HCT116 (cell line): Measurements from ENCODE around the gene KMT5C.

Experiments used
- CBX3 ChIP-seq: IDR thresholded peaks from 2 replicates; pipeline ENCODE4 v1.6.1; 2012; ENCODE audit warnings: low read depth
- ELF1 ChIP-seq: IDR thresholded peaks from 2 replicates; pipeline ENCODE4 v1.6.1; 2012; ENCODE audit warnings: low read depth, borderline replicate concordance
- EZH2 ChIP-seq: fragments of 200-600 bp; sonication (generic); IDR thresholded peaks from 2 replicates; pipeline ENCODE4 v1.6.1; 2017; ENCODE audit warnings: antibody characterized with exemption, mixed run types
- EZH2phosphoT487 ChIP-seq: fragments of 200-600 bp; IDR thresholded peaks from 2 replicates; pipeline ENCODE4 v1.6.1; 2018; ENCODE audit warnings: antibody characterized with exemption, borderline replicate concordance
- POLR2A ChIP-seq: IDR thresholded peaks from 2 replicates; pipeline ENCODE4 v1.7.0; 2011; ENCODE audit warnings: borderline replicate concordance; ENCODE audit not compliant: insufficient read depth, insufficient read length; ENCODE audit errors: extremely low read depth
- POLR2AphosphoS5 ChIP-seq: IDR thresholded peaks from 2 replicates; pipeline ENCODE4 v1.6.1; 2011; ENCODE audit warnings: mild to moderate bottlenecking, low read depth, low read length, moderate library complexity
- TCF7L2 ChIP-seq: IDR thresholded peaks from 2 replicates; pipeline ENCODE4 v1.7.0; 2011; ENCODE audit warnings: borderline replicate concordance, inconsistent platforms; ENCODE audit not compliant: insufficient read depth, insufficient read length; ENCODE audit errors: extremely low read depth
- ZFX ChIP-seq: fragments of 450-650 bp; IDR thresholded peaks from 2 replicates; pipeline ENCODE4 v1.6.1; 2017
- TF ChIP-seq, protein P1 (sequence below), 3 experiments: fragments of 200-600 bp in 1 of 3; sonication (generic) in 1 of 3; IDR thresholded peaks in 2 of 3; conservative IDR thresholded peaks in 1 of 3; 2 replicates each; pipeline ENCODE4 v1.5.1; 2012 to 2017; ENCODE audit warnings: low read depth in 2 of 3, low read length in 2 of 3, antibody characterized with exemption in 1 of 3, borderline replicate concordance in 1 of 3, control low read depth in 1 of 3, mild to moderate bottlenecking in 1 of 3, mixed read lengths in 1 of 3, mixed run types in 1 of 3, moderate library complexity in 1 of 3; ENCODE audit not compliant: insufficient read depth in 1 of 3
- TF ChIP-seq, protein P2 (sequence below): IDR thresholded peaks from 2 replicates; pipeline ENCODE4 v1.6.1; 2012

DNA sequence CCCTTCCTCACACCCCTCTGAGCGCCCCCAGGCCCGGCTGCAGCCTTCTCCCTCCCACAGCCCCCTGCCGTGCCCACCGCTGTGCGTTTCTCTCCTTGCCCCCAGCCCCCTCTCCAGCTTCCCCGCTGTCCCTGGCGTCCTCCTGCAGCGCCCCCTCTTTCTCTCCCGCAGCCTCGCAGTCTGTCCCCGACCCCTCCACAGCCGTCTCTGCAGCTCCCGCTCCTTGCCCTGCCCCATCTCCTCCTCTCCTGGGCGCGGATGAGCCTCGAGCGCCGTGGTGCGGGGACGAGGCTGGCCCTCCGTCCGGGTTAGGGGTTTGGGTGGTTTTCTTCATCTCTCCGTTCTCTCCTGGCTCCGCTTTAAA, 1.1 kb downstream of the KMT5C start:
- TF ChIP-seq, protein P1, sequence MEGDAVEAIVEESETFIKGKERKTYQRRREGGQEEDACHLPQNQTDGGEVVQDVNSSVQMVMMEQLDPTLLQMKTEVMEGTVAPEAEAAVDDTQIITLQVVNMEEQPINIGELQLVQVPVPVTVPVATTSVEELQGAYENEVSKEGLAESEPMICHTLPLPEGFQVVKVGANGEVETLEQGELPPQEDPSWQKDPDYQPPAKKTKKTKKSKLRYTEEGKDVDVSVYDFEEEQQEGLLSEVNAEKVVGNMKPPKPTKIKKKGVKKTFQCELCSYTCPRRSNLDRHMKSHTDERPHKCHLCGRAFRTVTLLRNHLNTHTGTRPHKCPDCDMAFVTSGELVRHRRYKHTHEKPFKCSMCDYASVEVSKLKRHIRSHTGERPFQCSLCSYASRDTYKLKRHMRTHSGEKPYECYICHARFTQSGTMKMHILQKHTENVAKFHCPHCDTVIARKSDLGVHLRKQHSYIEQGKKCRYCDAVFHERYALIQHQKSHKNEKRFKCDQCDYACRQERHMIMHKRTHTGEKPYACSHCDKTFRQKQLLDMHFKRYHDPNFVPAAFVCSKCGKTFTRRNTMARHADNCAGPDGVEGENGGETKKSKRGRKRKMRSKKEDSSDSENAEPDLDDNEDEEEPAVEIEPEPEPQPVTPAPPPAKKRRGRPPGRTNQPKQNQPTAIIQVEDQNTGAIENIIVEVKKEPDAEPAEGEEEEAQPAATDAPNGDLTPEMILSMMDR (IDR thresholded peaks at IDR 0.05 in 2 of 3, conservative IDR thresholded peaks at IDR 0.05 in 1 of 3; ENCODE audit: borderline replicate concordance in 1 of 3, insufficient read depth in 1 of 3, low read depth in 2 of 3, low read length in 2 of 3): peak in 1 of 3 experiments; percentile 43; a peak in 2 of 6 replicates
- TF ChIP-seq ELF1 (no peak), CBX3 (no peak), EZH2phosphoT487 (no peak), EZH2 (no peak), POLR2A (no peak), POLR2AphosphoS5 (no peak), ZFX (no peak), TCF7L2 (no peak)
- TF ChIP-seq, protein P2, sequence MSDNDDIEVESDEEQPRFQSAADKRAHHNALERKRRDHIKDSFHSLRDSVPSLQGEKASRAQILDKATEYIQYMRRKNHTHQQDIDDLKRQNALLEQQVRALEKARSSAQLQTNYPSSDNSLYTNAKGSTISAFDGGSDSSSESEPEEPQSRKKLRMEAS: no peak
